Measurements from ENCODE around the gene MIA.
A peak's percentile ranks its signal among the peaks of the same experiment; 100 is the strongest.
"Not testable (repeated sequence)": the region's sequence is repeated elsewhere in the genome, so short reads cannot be mapped to it uniquely, and the experiment has no call there.

MIA gene

GRCh38 chr19:40750874-40751537, 24.3 kb upstream of the MIA start, which contains the start of gene SNRPA:
TSS of gene SNRPA (plus strand) at chr19:40751203. CDS start at chr19:40751409, 206 bp downstream.
- DNase-seq: peak; percentile 90 to 92

- no peak for DNase-seq
These were observed 23.0 kb upstream of the MIA start for GRCh38 chr19:40752257-40752781.

DNA sequence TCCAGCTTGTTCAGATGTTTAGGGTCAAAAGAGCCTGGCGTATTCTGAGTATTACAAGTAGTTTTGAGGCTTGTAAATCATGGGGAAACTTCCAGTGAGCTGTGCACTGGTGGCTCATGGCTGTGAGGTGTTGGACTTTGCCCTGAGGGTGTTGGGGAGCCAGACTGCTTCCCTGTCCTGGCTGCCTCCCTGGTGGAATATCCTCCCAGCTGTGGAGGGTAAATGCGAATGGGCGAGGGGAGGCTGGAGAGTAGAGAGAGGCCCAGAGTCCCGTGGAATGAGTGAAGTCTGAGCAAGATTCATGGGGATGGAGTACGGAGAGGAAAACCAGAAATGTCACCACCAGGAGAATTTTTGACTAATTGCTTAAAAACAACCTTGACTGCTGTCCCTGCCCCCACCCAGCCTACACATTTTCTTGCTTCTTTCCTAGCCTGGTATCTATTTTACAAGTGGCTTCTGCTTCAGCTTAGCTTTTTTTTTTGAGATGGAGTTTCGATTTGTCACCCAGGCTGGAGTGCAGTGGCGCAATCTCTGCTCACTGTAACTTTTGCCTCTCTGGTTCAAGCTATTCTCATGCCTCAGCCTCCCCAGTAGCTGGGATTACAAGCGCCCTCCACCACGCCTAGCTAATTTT, 20.6 kb upstream of the MIA start:
- DNase-seq: peak; percentile 45 to 52

DNA sequence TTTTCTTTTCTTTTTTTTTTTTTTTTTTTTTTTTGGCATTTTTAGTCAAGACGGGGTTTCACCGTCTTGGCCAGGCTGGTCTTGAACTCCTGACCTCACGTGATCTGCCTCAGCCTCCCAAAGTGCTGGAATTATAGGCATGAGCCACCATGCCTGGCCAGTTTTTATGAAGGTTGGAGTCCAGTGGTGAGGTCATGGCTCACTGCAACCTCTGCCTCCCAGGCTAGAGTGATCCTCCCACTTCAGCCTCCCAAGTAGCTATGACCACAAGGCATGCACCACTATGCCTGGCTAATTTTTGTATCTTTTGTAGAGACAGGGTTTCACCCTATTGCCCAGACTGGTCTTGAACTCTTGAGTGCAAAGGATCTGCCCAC, 20.1 kb upstream of the MIA start:
- DNase-seq: no peak

DNA sequence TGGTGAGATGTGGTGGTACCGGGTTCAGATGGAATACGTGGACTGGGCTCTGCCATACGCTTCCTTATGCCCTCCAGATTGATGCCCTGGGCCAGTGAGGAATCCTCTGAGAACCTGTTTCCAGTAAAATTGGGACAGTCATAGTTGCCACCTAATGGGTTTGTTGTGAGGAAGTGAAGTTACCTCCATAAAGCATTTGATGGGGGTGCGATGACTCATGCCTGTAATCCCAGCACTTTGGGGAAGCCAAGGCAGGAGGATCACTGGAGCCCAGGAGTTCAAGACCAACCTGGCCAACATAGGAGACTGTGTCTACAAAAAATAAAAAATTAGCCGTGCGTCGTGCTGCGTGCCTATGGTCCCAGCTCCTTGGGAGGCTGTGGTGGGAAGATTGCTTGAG, 19.5 kb upstream of the MIA start:
- no peak for DNase-seq

DNA sequence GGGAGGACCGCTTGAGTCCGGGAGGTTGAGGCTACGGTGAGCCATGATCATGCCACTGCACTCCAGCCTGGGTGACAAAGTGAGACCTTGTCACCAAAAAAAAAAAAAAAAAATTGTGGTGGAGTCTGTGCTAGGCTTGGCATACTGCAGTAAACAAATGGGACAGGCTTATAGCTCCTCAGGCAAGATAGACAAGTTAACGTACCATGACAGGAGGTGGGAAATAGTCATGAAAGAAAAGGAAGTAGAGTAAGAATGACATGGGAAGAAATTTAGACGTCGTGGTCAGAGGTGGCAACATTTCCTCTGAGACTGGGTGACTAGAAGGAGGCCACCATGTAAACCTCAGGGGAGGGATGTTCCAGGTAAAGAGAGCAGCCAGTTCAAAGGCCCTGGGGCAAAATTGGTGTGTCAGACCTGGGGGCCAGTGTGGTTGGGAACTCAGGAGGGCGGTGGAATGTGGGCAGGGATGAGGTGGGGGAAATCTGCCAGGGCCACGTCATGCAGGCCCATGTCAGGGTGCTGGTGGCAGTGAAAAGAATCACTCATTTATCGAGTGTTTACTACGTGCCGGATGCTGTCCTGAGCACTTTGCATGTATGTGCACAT, 18.7 kb upstream of the MIA start:
- DNase-seq: peak in 1 of 2 donors; percentile 24

DNA sequence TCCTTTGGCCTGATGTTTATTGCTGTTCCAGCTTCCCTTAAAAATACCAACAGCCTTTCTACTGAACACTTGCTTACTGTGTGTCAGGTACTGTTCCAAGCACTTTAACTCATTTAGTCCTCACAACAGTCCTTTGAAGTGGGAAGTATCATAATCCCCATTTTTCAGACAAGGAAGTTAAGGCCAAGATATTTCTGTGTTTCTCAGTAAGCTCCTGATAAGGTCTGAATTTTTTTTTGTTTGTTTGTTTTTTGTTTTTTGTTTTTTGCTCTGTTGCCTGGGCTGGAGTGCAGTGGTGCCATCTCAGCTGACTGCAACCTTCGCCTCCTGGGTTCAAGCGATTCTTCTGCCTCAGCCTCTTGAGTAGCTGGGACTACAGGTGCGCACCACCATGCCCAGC, 16.8 kb upstream of the MIA start:
- DNase-seq: no peak

GRCh38 chr19:40759352-40759751, 16.0 kb upstream of the MIA start:
- no peak for DNase-seq

DNA sequence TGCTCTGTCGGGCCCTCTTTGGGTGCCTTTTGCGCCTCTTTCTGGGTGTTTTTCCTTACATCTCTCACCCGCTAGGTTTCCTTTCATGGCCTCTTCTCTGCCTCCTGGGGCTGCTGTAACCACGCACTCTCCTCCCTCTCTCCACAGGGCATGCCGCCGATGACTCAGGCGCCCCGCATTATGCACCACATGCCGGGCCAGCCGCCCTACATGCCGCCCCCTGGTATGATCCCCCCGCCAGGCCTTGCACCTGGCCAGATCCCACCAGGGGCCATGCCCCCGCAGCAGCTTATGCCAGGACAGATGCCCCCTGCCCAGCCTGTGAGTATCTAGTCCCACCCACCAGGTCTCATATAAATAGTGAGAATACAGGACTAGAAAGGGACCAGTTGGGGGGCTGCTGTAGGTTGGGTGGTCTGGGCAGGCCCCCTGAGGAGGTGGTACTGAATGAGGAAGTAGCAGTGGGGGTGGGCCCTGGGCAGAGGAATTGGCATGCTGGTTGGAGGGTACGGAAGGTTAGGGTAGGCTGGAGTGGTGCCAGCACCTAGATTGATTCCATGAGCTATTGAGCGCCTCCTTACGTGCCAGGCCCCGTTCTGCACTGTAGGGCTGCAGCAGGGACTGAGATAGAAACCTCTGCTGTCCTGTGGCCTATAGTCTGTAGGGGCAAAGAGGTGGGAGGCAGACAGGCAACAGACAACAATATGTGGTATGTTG, 12.4 kb upstream of the MIA start:
- no peak for DNase-seq

DNA sequence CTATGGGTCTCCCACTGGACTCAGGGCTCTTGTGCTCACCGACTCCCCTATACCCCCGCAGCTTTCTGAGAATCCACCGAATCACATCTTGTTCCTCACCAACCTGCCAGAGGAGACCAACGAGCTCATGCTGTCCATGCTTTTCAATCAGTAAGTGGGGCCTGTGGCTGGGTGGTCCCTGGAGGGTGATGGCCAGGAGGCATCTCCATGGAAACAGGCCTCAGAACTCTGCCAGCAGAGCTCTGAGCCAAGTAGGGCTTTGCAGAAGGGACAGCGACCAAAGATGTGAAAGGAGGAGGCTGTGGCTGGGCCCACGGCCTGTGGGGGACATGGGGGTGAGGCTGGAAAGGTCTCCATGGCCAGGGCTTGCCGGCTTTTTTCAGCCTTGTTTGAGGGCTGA, 11.8 kb upstream of the MIA start:
- no peak for DNase-seq

GRCh38 chr19:40763963-40764362, 11.4 kb upstream of the MIA start:
- no peak for DNase-seq

DNA sequence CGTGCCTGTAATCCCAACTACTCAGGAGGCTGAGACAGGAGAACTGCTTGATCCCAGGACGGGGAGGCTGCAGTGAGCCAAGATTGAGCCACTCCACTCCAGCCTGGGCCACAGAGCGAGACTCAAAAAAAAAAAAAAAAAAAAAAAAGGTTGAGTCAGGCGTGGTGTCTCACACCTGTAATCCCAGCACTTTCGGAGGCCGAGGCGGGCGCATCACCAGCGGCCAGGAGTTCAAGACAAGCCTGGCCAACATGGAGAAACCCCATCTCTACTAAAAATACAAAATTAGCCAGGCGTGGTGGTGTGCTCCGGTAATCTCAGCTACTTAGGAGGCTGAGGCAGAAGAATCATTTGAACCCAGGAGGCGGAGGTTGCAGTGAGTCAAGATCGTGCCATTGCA, 8.9 kb upstream of the MIA start:
- DNase-seq: not testable (repeated sequence)

GRCh38 chr19:40768869-40769268, 6.5 kb upstream of the MIA start:
- no peak for DNase-seq

- not testable (repeated sequence) for DNase-seq
These were observed 4.0 kb upstream of the MIA start for GRCh38 chr19:40771101-40771862.

- no peak for DNase-seq
These were observed 306 bp downstream of the MIA start for GRCh38 chr19:40775632-40776022.

DNA sequence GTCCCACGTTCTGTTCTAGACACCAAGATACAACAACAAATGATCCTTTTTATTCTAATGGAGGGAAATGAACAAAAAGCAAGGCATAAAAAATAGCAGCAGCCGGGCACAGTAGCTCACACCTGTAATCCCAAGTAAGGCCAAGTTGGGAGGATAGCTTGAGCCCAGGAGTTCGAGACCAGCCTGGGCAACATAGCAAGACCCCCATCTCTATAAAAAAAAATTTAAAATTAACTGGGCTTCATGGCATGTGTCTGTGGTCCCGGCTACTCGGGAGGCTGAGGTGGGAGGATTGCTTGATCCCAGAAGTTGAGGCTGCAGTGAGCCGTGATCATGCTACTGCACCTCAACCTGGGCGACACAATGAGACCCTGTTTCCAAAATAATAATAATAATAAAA, 1.0 kb downstream of the MIA start:
- DNase-seq: no peak

DNA sequence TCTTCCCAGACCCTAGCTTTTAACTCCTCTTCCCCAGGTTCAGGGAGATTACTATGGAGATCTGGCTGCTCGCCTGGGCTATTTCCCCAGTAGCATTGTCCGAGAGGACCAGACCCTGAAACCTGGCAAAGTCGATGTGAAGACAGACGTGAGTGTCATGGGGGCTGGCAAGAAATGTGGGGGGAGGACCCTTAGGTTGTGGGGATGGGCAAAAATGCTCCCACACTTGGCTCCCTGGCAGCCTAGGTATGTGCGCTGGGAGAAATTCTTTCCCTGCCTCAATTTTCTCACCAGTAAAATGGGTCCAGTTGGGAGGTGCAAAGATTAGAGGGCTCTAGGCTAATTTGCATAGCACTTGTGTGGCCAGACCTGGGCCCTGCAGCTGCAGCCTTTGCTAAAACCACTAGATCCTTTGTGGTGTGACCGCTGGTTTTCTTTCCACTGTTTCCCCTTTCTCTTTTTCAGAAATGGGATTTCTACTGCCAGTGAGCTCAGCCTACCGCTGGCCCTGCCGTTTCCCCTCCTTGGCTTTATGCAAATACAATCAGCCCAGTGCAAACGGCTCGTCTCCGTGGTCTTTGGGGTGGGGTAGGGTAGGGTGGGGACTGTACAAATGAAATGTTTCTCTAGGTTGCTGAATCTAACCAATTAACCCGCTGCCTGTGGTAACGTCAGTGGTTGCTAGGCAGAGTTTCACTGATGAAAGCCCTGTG, 1.8 kb downstream of the MIA start:
- peak; percentile 80 to 86 for DNase-seq

DNA sequence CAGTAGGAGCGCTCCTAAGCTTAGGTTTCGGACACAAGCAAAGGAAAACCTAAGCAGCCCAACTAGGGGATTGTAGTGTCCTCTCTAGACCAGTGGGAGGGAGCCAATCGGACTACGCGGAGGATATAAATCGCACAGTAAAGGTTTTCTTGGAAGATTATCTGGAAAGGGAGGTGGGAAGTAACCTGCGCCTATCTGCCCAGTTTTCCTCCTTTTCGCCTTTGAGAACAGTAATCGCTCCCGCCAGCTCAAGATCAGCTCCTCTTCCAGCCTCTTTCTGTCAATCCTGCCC, 2.3 kb downstream of the MIA start:
- DNase-seq: no peak

DNA sequence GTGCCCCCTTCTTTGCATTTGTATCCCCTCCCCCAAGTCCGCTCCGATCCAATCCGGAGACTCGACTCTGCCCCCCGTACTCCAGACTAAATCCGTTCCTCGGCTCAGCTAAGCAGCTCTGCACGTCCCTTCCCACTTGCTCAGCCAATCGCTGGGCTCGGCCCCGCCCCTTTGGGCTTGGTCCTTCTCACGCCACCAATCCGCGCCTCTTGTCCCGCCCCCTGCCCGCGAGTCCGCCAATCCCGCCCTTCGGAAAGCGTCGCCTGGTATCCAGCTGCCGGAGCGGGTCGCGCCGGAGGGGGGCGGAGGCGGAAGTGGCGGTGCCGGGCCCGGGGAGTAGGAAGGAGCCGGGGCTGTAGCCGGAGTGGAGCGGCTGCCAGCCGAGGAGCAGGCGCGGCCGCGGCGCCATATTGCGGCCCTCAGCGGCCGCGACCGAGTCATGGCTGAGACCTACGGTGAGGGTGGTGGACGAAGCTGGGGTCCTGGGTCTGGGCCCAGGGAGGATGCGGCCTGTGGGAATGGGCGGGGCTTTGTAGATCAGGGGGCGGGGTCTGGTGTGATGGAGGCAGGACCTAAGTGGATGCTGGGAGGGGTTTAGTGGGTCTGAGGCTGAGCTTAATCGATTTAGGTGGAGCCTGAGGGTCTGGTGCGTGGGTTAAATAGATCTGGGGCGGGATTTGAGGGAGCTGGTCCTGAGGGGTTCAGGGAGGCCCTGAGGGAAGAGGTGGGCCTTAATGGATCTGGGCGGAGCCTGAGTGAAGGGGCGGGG, 2.8 kb downstream of the MIA start, which contains the start of gene RAB4B:
TSS of gene RAB4B (plus strand) at position 311 of the 769 bp plus-strand sequence. CDS start at position 440, 129 bp downstream.
- DNase-seq: peak; percentile 99 to 100

GRCh38 chr19:40778706-40779284, 3.5 kb downstream of the MIA start:
- DNase-seq: no peak

GRCh38 chr19:40780582-40780981, 5.3 kb downstream of the MIA start:
- no peak for DNase-seq
